HG02571 (cell line): Measurements from ENCODE around the gene R3HDM1.
"Not testable (repeated sequence)": the region's sequence is repeated elsewhere in the genome, so short reads cannot be mapped to it uniquely, and the experiment has no call there.

Experiments used
- ATAC-seq: cut with Tn5 transposase; IDR thresholded peaks from one replicate; pipeline ENCODE4 v1.9.1; 2021; ENCODE audit warnings: mild to moderate bottlenecking, moderate library complexity; ENCODE audit not compliant: unreplicated experiment

The R3HDM1 gene

GRCh38 chr2:135531231-135532197 is at the start of gene R3HDM1:
TSS of gene R3HDM1 (plus strand) at chr2:135531484. CDS start at chr2:135604846, 73,362 bp downstream.
- peak; percentile 79 for ATAC-seq

GRCh38 chr2:135485441-135485840 is 45.8 kb upstream of the R3HDM1 start:
- ATAC-seq, result no peak

- no peak for ATAC-seq
These were observed 40.9 kb upstream of the R3HDM1 start for GRCh38 chr2:135490376-135490775.

- no peak for ATAC-seq
These were observed 36.8 kb upstream of the R3HDM1 start for GRCh38 chr2:135494503-135494902.

- ATAC-seq, result no peak
These were observed 36.4 kb upstream of the R3HDM1 start for GRCh38 chr2:135494917-135495316.

- ATAC-seq, result not testable (repeated sequence)
These were observed 32.7 kb upstream of the R3HDM1 start for GRCh38 chr2:135498588-135498987.

GRCh38 chr2:135504811-135505210 is 26.5 kb upstream of the R3HDM1 start:
- ATAC-seq, result no peak

- ATAC-seq, result no peak
These were observed 20.7 kb upstream of the R3HDM1 start for GRCh38 chr2:135510577-135510976.

- no peak for ATAC-seq
These were observed 19.2 kb upstream of the R3HDM1 start for GRCh38 chr2:135512099-135512498.

GRCh38 chr2:135525786-135526185 is 5.5 kb upstream of the R3HDM1 start:
- no peak for ATAC-seq

GRCh38 chr2:135528006-135528405 is 3.3 kb upstream of the R3HDM1 start:
- no peak for ATAC-seq

- peak; percentile 68 for ATAC-seq
These were observed 712 bp upstream of the R3HDM1 start, which contains the start of gene ZRANB3 for GRCh38 chr2:135530313-135531230. TSS of gene ZRANB3 (minus strand) at chr2:135531218.

GRCh38 chr2:135532581-135532980 is 1.3 kb downstream of the R3HDM1 start:
- ATAC-seq, result no peak

GRCh38 chr2:135533545-135533944 is 2.3 kb downstream of the R3HDM1 start:
- ATAC-seq, result not testable (repeated sequence)

- no peak for ATAC-seq
These were observed 15.2 kb downstream of the R3HDM1 start for GRCh38 chr2:135546436-135546835.

GRCh38 chr2:135547311-135547710 is 16.0 kb downstream of the R3HDM1 start:
- ATAC-seq, result no peak

GRCh38 chr2:135551356-135551755 is 20.1 kb downstream of the R3HDM1 start:
- no peak for ATAC-seq

GRCh38 chr2:135552887-135553286 is 21.6 kb downstream of the R3HDM1 start:
- no peak for ATAC-seq

- ATAC-seq, result no peak
These were observed 24.0 kb downstream of the R3HDM1 start for GRCh38 chr2:135555311-135555710.

GRCh38 chr2:135557530-135557929 is 26.2 kb downstream of the R3HDM1 start:
- ATAC-seq, result no peak

- ATAC-seq, result no peak
These were observed 30.6 kb downstream of the R3HDM1 start for GRCh38 chr2:135561925-135562324.
